HepG2 (cell line): ENCODE measurements around the gene ASXL1. TPM values are rescaled to one million over a fixed set of nuclear protein-coding genes. Genes with fewer than 3 reads are reported as not detected.

Experiments used
- ARHGAP35 ChIP-seq: sonication (generic); formaldehyde crosslinking; IDR thresholded peaks from 2 replicates; pipeline ENCODE4 v1.9.0; 2022; ENCODE audit warnings: mild to moderate bottlenecking, inconsistent platforms, moderate library complexity, missing genetic modification reagents, borderline replicate concordance
- ATAD3A ChIP-seq: sonication (generic); formaldehyde crosslinking; IDR thresholded peaks from 2 replicates; pipeline ENCODE4 v1.4.0; 2020; ENCODE audit warnings: missing genetic modification reagents
- BRD4 ChIP-seq: sonication (generic); formaldehyde crosslinking; IDR thresholded peaks from 2 replicates; pipeline ENCODE4 v1.4.0; 2020; ENCODE audit warnings: missing genetic modification reagents
- CENPX ChIP-seq: sonication (generic); formaldehyde crosslinking; IDR thresholded peaks from 2 replicates; pipeline ENCODE4 v1.9.0; 2021; ENCODE audit warnings: mild to moderate bottlenecking, missing genetic modification reagents, moderate library complexity
- FOSL2 ChIP-seq: sonication (generic); formaldehyde crosslinking; IDR thresholded peaks from 2 replicates; pipeline ENCODE4 v1.4.0; 2020; ENCODE audit warnings: missing genetic modification reagents
- GATAD2A ChIP-seq: IDR thresholded peaks from 2 replicates; pipeline ENCODE4 v1.6.1; 2016
- HMGA1 ChIP-seq: sonication (generic); formaldehyde crosslinking; conservative IDR thresholded peaks from 2 replicates; pipeline ENCODE4 v1.4.0; 2020; ENCODE audit warnings: missing genetic modification reagents
- IKZF4 ChIP-seq: sonication (generic); formaldehyde crosslinking; IDR thresholded peaks from 2 replicates; pipeline ENCODE4 v1.5.1; 2020; ENCODE audit warnings: borderline replicate concordance, mild to moderate bottlenecking, low read depth, missing genetic modification reagents; ENCODE audit errors: not compliant biosample characterization
- ISL2 ChIP-seq: sonication (generic); formaldehyde crosslinking; IDR thresholded peaks from 2 replicates; pipeline ENCODE4 v1.5.0; 2020; ENCODE audit warnings: missing genetic modification reagents
- MATR3 ChIP-seq: sonication (generic); formaldehyde crosslinking; IDR thresholded peaks from 2 replicates; pipeline ENCODE4 v1.4.0; 2020; ENCODE audit warnings: missing genetic modification reagents
- SSRP1 ChIP-seq: IDR thresholded peaks from 2 replicates; pipeline ENCODE4 v1.6.1; 2016; ENCODE audit warnings: control low read depth
- U2AF1 ChIP-seq: fragments of 200-400 bp; formaldehyde crosslinking; optimal IDR thresholded peaks from 2 replicates; pipeline ENCODE3; 2017; ENCODE audit warnings: mild to moderate bottlenecking, low read depth, low read length
- XBP1 ChIP-seq: sonication (generic); formaldehyde crosslinking; IDR thresholded peaks from 2 replicates; pipeline ENCODE4 v1.5.0; 2020; ENCODE audit warnings: missing genetic modification reagents
- XRCC5 ChIP-seq: fragments of 200-400 bp; formaldehyde crosslinking; optimal IDR thresholded peaks from 2 replicates; pipeline ENCODE3; 2017; ENCODE audit warnings: mild to moderate bottlenecking, low read length
- ZNF160 ChIP-seq: sonication (generic); formaldehyde crosslinking; IDR thresholded peaks from 2 replicates; pipeline ENCODE4 v1.8.0; 2022; ENCODE audit warnings: mild to moderate bottlenecking, inconsistent platforms, missing genetic modification reagents
- ZNF251 ChIP-seq: sonication (generic); formaldehyde crosslinking; IDR thresholded peaks from 2 replicates; pipeline ENCODE4 v1.9.0; 2021; ENCODE audit warnings: mild to moderate bottlenecking, missing genetic modification reagents
- ZNF276 ChIP-seq: sonication (generic); formaldehyde crosslinking; IDR thresholded peaks from 2 replicates; pipeline ENCODE4 v1.4.0; 2020; ENCODE audit warnings: mild to moderate bottlenecking, low read depth, missing genetic modification reagents
- ZNF503 ChIP-seq: sonication (generic); formaldehyde crosslinking; IDR thresholded peaks from 2 replicates; pipeline ENCODE4 v1.4.0; 2020; ENCODE audit warnings: missing genetic modification reagents
- ZNF597 ChIP-seq: sonication (generic); formaldehyde crosslinking; IDR thresholded peaks from 2 replicates; pipeline ENCODE4 v1.5.0; 2020; ENCODE audit warnings: missing genetic modification reagents
- ZNF652 ChIP-seq: IDR thresholded peaks from 2 replicates; pipeline ENCODE4 v1.6.1; 2016; ENCODE audit warnings: low read depth, borderline replicate concordance
- ZNF761 ChIP-seq: sonication (generic); formaldehyde crosslinking; conservative IDR thresholded peaks from 2 replicates; pipeline ENCODE4 v1.4.0; 2020; ENCODE audit warnings: mild to moderate bottlenecking, missing genetic modification reagents
- ZSCAN30 ChIP-seq: sonication (generic); formaldehyde crosslinking; IDR thresholded peaks from 2 replicates; pipeline ENCODE4 v1.5.0; 2020; ENCODE audit warnings: mild to moderate bottlenecking, missing genetic modification reagents
- ZXDC ChIP-seq: sonication (generic); formaldehyde crosslinking; IDR thresholded peaks from 2 replicates; pipeline ENCODE4 v1.5.0; 2020; ENCODE audit warnings: mild to moderate bottlenecking, missing genetic modification reagents
- polyA plus RNA-seq, 8 experiments: library from polyadenylated mRNA; depleted of rRNA in 3 of 8; stranded (reverse) in 7 of 8; unstranded in 1 of 8; fragments of >200 nt; fragmentation: Illumina TruSeq in 4 of 8; extraction: Trizol in 4 of 8; gene quantifications; 2 replicates each; pipeline versions ENCODE4 v1.2.1 to v1.2.3, GENCODE V29; 2011 to 2016; ENCODE audit warnings: low read depth in 4 of 8, missing spikeins in 1 of 8, mixed read lengths in 1 of 8; ENCODE audit not compliant: insufficient read depth in 1 of 8
- total RNA-seq, 5 experiments: library from RNA; depleted of rRNA; stranded (reverse); fragments of >200 nt; fragmentation: Illumina TruSeq; extraction: Trizol; gene quantifications; 2 replicates each; pipeline ENCODE4 v1.2.3, GENCODE V29; 2016; ENCODE audit warnings: low read depth in 1 of 5

Gene ASXL1
- total and polyA plus RNA-seq, 2 of the 13 experiments (the other 11 are each of a cell fraction or from before 2014, with no cell fraction given), result 62.1 to 74.8 TPM

GRCh38 chr20:32357869-32358631 lies at the start of gene ASXL1 (continued):
- TF ChIP-seq CENPX (no peak), XRCC5 (peak; percentile 98), IKZF4 (CRISPR knock-in tag) (peak; percentile 94), ARHGAP35 (CRISPR knock-in tag) (peak; percentile 90; the same call in 1 of the 2 replicates), GATAD2A (CRISPR knock-in tag) (peak; percentile 91), ZNF503 (peak; percentile 94; the same call in 1 of the 2 replicates), FOSL2 (peak; percentile 62), ZNF251 (CRISPR knock-in tag) (peak; percentile 83; the same call in 1 of the 2 replicates), ZNF761 (CRISPR knock-in tag) (peak; percentile 96), XBP1 (CRISPR knock-in tag) (no peak; the same call in 1 of the 2 replicates), ZXDC (CRISPR knock-in tag) (peak; percentile 86; the same call in 1 of the 2 replicates), ISL2 (CRISPR knock-in tag) (peak; percentile 94), ZNF160 (CRISPR knock-in tag) (peak; percentile 77; the same call in 1 of the 2 replicates), ZNF652 (CRISPR knock-in tag) (peak; percentile 100), SSRP1 (CRISPR knock-in tag) (no peak; the same call in 1 of the 2 replicates), ATAD3A (CRISPR knock-in tag) (no peak), ZSCAN30 (peak; percentile 10; the same call in 1 of the 2 replicates), ZNF597 (CRISPR knock-in tag) (0 out of 2 replicates have a peak, but pooled peaks have one; percentile 41), BRD4 (peak; percentile 94), U2AF1 (peak; percentile 92), ZNF276 (CRISPR knock-in tag) (peak; percentile 50; the same call in 1 of the 2 replicates), HMGA1 (CRISPR knock-in tag) (no peak), MATR3 (no peak)
